Measurements from ENCODE around the gene STOX1.
"Not testable (repeated sequence)": the region's sequence is repeated elsewhere in the genome, so short reads cannot be mapped to it uniquely, and the experiment has no call there.

Gene STOX1

DNA sequence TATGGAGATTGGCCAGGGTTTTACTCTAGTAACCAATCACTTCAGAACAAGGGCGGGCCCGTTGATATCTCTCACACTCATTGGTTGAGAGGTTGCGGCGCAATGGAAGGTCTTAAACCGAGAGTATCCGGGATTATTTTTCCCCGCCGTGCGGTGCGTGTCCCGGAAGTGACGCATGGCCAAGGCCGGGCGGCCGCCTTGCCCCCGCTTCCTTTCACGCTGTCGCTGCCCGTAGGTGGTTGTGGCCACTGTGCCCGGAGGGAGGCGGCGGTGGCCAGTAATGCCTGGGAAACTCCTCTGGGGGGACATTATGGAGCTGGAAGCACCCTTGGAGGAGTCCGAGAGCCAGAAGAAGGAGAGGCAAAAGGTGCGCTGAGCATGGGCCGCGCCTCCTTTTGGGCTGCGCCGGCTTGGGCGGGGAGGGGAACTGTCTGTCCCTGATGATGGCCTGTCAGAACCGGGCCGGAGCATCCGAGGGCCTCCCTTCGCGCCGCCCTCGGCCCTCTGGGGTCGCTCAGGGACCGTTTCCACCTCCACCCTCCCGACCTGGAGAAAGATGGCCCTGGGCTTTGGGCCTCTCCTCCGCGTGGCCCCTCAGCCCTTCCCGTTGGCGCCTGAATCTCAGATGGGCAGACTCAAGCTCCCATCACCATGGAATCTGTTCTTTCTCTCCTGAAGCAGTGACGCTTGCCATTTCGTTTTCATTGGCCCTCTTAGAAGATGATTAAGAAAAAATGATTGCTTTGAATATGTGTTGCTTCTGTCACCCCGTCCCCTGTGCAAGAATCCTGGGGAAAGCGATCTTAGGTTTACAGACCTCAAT lies 74.0 kb downstream of the STOX1 start, which contains the start of gene DDX50:
Gene DDX50 (plus strand): TSS at position 211 of the 823 bp plus-strand sequence. CDS start 70 bp downstream, at position 281.
- no peak for TF ChIP-seq TAF1 (IDR thresholded peaks at IDR 0.05; ENCODE audit: low read depth, low read length)
- 0 out of 2 replicates have a peak, but pooled peaks have one; percentile 27 for TF ChIP-seq SPI1 (IDR thresholded peaks at IDR 0.05; ENCODE audit: low read depth, low read length)
- TF ChIP-seq POLR2AphosphoS5 (IDR thresholded peaks at IDR 0.05; ENCODE audit: low read depth, low read length), result peak; percentile 82
- no peak for TF ChIP-seq PAX5 (IDR thresholded peaks at IDR 0.05; ENCODE audit: insufficient read depth, low read length, severe bottlenecking)
- peak; percentile 66; the same call in 1 of the 2 replicates for TF ChIP-seq POLR2A (IDR thresholded peaks at IDR 0.05; ENCODE audit: low read depth, low read length)
- TF ChIP-seq POU2F2 (IDR thresholded peaks at IDR 0.05; ENCODE audit: low read depth, low read length), result no peak
- FAIRE-seq (peak; percentile 97), DNase-seq (ENCODE audit: insufficient read length, low spot score) (peak; percentile 72)

DNA sequence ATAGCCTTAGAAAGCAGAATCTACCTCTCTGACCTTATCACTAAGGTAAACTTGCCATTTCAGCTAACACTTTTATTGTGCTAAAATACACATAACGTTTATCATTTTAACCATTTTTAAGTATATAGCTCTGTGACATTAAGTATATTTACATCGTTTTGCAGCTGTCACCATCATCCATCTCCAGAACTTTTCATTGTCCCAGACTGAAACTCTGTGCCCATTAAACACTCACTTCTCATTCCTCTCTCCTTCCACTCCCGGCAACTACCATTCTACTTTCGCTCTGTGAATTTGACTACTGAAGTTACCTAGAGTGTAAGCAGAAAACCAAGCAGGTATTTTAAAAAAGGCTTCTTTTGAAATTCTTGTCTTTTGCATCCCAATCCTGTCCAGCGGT lies 75.1 kb downstream of the STOX1 start:
- FAIRE-seq (no peak), DNase-seq (ENCODE audit: insufficient read length, low spot score) (no peak)
- TF ChIP-seq SPI1 (IDR thresholded peaks at IDR 0.05; ENCODE audit: low read depth, low read length), result no peak
- TF ChIP-seq PAX5 (IDR thresholded peaks at IDR 0.05; ENCODE audit: insufficient read depth, low read length, severe bottlenecking), result no peak
- TF ChIP-seq POU2F2 (IDR thresholded peaks at IDR 0.05; ENCODE audit: low read depth, low read length), result no peak
- no peak for TF ChIP-seq POLR2A (IDR thresholded peaks at IDR 0.05; ENCODE audit: low read depth, low read length)
- TF ChIP-seq POLR2AphosphoS5 (IDR thresholded peaks at IDR 0.05; ENCODE audit: low read depth, low read length), result no peak
- no peak for TF ChIP-seq TAF1 (IDR thresholded peaks at IDR 0.05; ENCODE audit: low read depth, low read length)

DNA sequence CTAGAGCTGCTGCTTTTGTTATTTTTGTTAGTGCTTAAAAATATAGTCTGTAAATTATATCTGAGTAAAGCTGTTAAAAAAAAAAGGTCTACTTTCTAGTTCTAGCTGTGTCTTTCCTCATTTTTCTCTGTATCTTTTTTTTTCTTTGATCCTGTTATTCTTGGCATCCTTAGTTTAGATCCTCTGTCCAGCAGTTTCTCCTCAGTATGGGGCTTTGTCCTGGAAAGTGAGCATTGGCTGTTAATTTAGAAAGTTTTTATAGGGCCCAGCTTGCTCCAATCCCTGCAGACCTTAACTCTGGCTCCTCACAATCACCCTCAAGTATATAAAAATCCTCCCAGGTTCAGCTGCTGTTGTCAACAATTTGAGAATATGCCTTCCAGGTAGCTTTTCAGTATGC lies 97.3 kb downstream of the STOX1 start:
- DNase-seq (ENCODE audit: insufficient read length, low spot score) (no peak), FAIRE-seq (no peak)
- TF ChIP-seq POU2F2 (IDR thresholded peaks at IDR 0.05; ENCODE audit: low read depth, low read length) (no peak), POLR2A (IDR thresholded peaks at IDR 0.05; ENCODE audit: low read depth, low read length) (no peak), PAX5 (IDR thresholded peaks at IDR 0.05; ENCODE audit: insufficient read depth, low read length, severe bottlenecking) (no peak), POLR2AphosphoS5 (IDR thresholded peaks at IDR 0.05; ENCODE audit: low read depth, low read length) (no peak), TAF1 (IDR thresholded peaks at IDR 0.05; ENCODE audit: low read depth, low read length) (no peak), SPI1 (IDR thresholded peaks at IDR 0.05; ENCODE audit: low read depth, low read length) (no peak)

DNA sequence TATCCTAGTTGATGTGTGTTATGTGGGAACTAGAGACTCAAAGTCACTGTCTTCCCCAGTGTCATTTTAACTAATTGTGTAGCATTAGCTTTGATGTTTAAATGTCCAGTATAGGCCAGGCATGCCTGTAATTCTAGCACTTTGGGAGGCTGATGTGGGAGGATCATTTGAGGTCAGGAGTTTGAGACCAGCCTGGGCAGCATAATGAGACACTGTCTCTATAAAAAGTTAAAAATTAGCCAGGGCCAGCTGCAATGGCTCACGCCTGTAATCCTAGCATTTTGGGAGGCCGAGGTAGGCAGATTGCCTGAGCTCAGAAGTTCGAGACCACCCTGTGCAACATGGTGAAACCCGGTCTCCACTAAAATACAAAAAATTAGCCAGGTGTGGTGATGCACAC lies 98.2 kb downstream of the STOX1 start:
- TF ChIP-seq PAX5 (IDR thresholded peaks at IDR 0.05; ENCODE audit: insufficient read depth, low read length, severe bottlenecking) (no peak), POLR2AphosphoS5 (IDR thresholded peaks at IDR 0.05; ENCODE audit: low read depth, low read length) (no peak), POLR2A (IDR thresholded peaks at IDR 0.05; ENCODE audit: low read depth, low read length) (no peak)
- no peak for DNase-seq (ENCODE audit: insufficient read length, low spot score)
- FAIRE-seq, result no peak

DNA sequence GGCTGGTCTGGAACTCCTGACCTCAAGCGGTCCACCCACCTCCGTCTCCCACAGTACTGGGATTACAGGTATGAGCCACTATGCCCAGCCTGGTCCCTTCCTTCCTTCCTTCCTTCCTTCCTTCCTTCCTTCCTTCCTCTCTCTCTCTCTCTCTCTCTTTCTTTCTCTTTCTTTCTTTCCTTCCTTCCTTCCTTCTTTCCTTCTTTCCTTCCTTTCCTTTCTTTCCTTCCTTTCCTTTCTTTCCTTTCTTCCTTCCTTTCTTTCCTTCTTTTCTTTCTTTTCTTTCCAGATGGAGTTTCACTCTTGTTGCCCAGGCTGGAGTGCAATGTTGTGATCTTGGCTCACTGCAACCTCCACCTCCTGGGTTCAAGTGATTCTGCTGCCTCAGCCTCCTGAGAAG lies 101.8 kb downstream of the STOX1 start:
- DNase-seq (ENCODE audit: insufficient read length, low spot score); FAIRE-seq: not testable (repeated sequence)

DNA sequence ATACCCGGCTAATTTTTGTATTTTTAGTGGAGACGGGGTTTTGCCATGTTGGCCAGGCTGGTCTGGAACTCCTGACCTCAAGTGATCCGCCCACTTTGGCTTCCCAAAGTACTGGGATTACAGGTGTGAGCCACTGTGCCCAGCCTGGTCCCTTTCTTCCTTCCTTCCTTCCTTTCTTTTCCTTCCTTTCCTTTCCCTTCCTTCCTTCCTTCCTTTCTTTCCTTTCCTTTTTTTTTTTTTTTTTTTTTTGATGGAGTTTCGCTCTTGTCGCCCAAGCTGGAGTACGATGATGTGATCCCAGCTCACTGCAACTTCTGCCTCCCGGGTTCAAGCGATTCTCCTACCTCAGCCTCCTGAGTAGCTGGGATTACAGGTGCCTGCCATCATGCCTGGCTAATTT lies 102.6 kb downstream of the STOX1 start:
- not testable (repeated sequence) for FAIRE-seq; DNase-seq (ENCODE audit: insufficient read length, low spot score)

DNA sequence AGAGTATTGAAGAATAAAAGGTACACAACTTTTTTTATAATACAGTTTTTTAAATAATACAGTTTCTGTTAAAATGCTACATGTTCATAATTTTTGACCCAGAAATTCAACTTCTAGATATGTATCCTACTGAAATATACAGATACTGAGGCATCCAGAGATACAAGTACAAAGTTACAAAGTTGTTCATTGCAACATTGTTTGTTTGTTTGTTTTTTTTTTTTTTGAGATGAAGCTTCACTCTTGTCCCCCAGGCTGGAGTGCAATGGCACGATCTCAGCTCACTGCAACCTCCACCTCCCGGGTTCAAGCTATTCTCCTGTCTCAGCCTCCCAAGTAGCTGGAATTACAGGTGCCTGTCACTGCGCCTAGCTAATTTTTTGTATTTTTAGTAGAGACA lies 105.5 kb downstream of the STOX1 start:
- FAIRE-seq; DNase-seq (ENCODE audit: insufficient read length, low spot score): not testable (repeated sequence)

DNA sequence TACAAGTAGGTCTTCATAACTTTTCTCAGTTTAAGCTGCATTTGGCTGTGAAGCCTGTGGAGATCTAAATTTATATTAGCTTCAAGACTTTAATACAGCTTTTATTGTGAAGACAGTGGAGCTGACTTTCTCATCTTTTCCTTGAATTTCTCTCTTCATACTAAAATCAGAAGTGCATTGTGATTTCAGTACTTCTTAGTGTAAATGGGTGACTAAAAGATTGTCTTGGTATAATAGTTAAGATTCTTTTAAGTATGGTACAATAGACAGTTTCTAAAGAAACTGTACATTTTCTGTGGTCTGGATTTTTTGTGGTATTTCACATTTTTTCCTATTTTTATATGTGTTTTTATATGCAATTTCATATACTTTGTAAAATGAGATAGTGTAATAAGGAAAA lies 107.7 kb downstream of the STOX1 start:
- no peak for FAIRE-seq
- DNase-seq (ENCODE audit: insufficient read length, low spot score), result no peak
- TF ChIP-seq POLR2AphosphoS5 (IDR thresholded peaks at IDR 0.05; ENCODE audit: low read depth, low read length) (no peak), POU2F2 (IDR thresholded peaks at IDR 0.05; ENCODE audit: low read depth, low read length) (no peak), POLR2A (IDR thresholded peaks at IDR 0.05; ENCODE audit: low read depth, low read length) (no peak), SPI1 (IDR thresholded peaks at IDR 0.05; ENCODE audit: low read depth, low read length) (no peak), TAF1 (IDR thresholded peaks at IDR 0.05; ENCODE audit: low read depth, low read length) (no peak)

DNA sequence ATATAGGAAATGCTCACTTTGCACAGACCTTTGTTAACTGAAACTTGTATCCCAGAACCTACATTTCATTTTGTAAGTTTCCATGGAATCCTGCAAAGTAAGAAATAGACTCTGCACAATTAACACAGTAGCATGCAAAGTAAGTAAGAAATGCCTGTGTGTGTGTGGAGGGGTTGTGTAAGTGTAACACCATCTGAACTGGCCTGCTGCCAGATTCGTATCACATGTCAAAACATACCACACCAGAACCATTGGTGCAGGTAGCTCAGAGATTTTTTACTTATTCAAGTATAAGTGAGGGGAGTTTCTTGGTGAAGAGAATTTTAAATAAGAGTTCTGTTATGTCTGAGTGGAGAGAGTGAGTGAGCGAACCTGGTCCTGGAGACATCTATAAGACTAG lies 110.8 kb downstream of the STOX1 start:
- DNase-seq (ENCODE audit: insufficient read length, low spot score) (no peak), FAIRE-seq (no peak)
- TF ChIP-seq TAF1 (IDR thresholded peaks at IDR 0.05; ENCODE audit: low read depth, low read length), result no peak
- no peak for TF ChIP-seq PAX5 (IDR thresholded peaks at IDR 0.05; ENCODE audit: insufficient read depth, low read length, severe bottlenecking)
- no peak for TF ChIP-seq POLR2AphosphoS5 (IDR thresholded peaks at IDR 0.05; ENCODE audit: low read depth, low read length)

DNA sequence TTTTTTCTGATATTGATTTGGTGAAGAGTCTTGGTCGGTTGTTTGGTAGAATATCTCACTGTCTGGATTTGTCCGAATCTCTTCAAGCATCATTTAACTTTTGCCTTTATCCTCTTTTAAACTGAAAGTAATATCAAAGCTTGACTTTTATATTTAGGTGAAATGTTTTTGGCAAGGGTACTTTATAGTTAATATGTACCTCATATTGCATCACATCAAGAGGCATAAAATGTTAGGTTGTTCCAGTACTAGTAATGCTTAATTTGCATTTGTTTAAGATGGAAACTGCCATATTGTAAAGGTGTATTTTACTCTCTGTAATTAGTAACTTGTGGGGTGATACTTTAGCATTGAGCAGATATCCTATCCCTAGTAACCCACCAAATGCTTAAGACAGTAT lies 111.6 kb downstream of the STOX1 start:
- FAIRE-seq, result no peak
- no peak for DNase-seq (ENCODE audit: insufficient read length, low spot score)
- TF ChIP-seq SPI1 (IDR thresholded peaks at IDR 0.05; ENCODE audit: low read depth, low read length), result no peak
- TF ChIP-seq POU2F2 (IDR thresholded peaks at IDR 0.05; ENCODE audit: low read depth, low read length), result no peak
- TF ChIP-seq PAX5 (IDR thresholded peaks at IDR 0.05; ENCODE audit: insufficient read depth, low read length, severe bottlenecking), result no peak
- no peak for TF ChIP-seq TAF1 (IDR thresholded peaks at IDR 0.05; ENCODE audit: low read depth, low read length)

DNA sequence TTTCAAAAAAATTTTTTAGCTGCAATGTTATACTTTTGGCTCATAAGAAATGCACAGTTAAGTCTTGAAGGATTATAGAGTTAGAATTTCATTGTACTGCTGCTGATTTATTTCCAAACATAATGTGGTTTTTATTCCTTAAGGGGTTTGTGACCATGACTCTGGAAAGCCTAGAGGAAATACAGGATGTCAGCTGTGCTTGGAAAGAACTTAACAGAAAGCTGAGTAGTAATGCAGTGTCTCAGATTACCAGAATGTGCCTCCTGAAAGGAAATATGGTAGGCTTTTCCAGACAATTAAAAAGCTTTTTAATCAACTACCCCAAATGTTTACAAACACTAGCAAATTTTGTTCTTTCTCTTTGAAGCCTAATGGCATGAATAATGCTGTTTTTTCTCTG lies 113.6 kb downstream of the STOX1 start:
- DNase-seq (ENCODE audit: insufficient read length, low spot score); FAIRE-seq: not testable (repeated sequence)
